GM12873 (cell line): Measurements from ENCODE around the gene MTG1.

Experiments
- CTCF ChIP-seq: IDR thresholded peaks from 2 replicates; pipeline ENCODE4 v1.5.1; 2012; ENCODE audit warnings: low read depth, mild to moderate bottlenecking, moderate library complexity, low read length, control low read depth; ENCODE audit not compliant: insufficient read depth; ENCODE audit errors: missing control alignments

Gene MTG1

GRCh38 chr10:133383551-133383950, 10.4 kb upstream of the MTG1 start:
- no peak for TF ChIP-seq CTCF

DNA sequence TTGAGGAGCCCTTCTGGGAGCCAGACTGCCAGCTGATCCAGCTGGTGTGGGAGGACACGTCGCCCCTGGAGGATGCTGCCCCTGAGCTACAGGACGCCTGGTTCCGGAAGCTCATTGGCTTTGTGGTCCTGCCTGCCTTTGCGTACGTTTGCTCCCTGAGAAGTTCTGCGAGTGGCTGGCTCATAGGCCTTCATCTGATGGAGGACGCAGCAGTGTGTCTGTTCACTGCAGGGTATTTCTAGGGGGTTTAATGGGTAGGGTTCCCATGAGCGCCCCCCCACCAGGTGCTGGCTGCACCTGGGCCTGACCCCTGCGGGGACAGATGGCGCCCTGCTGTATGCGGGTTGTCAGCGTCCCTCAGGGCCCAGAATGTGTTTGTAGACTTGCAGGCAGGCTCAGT, 9.9 kb upstream of the MTG1 start:
- no peak for TF ChIP-seq CTCF

GRCh38 chr10:133385214-133385613, 8.7 kb upstream of the MTG1 start:
- no peak for TF ChIP-seq CTCF

DNA sequence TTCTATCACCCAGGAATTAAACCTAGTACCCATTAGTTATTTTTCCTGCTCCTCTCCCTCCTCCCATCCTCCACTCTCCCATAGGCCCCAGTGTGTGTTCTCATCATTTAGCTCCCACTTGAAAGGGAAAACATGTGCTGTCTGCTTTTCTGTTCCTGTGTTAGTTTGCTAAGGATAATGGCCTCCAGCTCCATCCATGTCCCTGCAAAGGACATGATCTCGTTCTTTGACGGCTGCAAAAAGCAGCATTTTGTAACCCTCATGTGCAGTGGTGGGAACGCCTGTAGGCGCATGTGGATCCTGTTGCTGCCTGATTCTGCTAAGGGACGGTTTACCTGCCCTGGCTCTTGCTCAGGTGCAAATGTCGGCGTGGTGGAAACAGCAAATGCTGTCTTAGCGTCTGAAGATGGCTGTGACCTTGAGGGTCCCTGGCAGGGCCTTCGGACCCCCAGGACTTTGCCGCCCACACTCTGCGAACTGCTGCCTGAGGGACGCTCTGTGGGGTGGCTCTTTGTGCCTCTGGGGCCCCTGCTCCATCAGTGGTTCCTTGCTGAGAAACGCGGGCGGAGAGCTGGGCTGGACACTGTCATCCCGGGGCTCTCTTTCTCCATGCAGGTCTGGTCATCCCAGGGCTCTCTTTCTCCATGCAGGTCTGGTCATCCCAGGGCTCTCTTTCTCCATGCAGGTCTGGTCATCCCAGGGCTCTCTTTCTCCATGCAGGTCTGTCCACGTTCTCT, 5.6 kb upstream of the MTG1 start:
- TF ChIP-seq CTCF: no peak

- peak; percentile 2 for TF ChIP-seq CTCF
Observed at GRCh38 chr10:133388973-133389818, 4.8 kb upstream of the MTG1 start.

GRCh38 chr10:133390597-133391248, 3.2 kb upstream of the MTG1 start:
- TF ChIP-seq CTCF: no peak

GRCh38 chr10:133391249-133391635, 2.7 kb upstream of the MTG1 start:
- no peak for TF ChIP-seq CTCF
